Immature natural killer cell (primary cell): Measurements from ENCODE around the gene RAP1B. TPM values are rescaled to one million over a fixed set of nuclear protein-coding genes. Genes with fewer than 3 reads are reported as not detected.
"Not testable (repeated sequence)": the region's sequence is repeated elsewhere in the genome, so short reads cannot be mapped to it uniquely, and the experiment has no call there.

Experiments used
- DNase-seq, 3 donors: peaks; one replicate each; pipeline ENCODE4 v3.0.0; 2022; ENCODE audit warnings: mixed read lengths in 1 of 3
- H3K27ac Mint-ChIP-seq, 6 donors: one replicate each; pipeline ENCODE4 v1.8.0; 2020; ENCODE audit warnings: mixed read lengths in 6 of 6, mild to moderate bottlenecking in 5 of 6, inconsistent platforms in 4 of 6, moderate library complexity in 3 of 6
- H3K27me3 Mint-ChIP-seq, 3 donors: one replicate each; pipeline ENCODE4 v1.8.0; 2020 to 2021; ENCODE audit warnings: low read depth in 3 of 3, mild to moderate bottlenecking in 3 of 3, mixed read lengths in 3 of 3, moderate library complexity in 3 of 3, inconsistent platforms in 1 of 3
- H3K36me3 Mint-ChIP-seq, 3 donors: one replicate each; pipeline ENCODE4 v1.8.0; 2020; ENCODE audit warnings: mixed read lengths in 3 of 3, inconsistent platforms in 2 of 3, mild to moderate bottlenecking in 2 of 3
- H3K4me1 Mint-ChIP-seq, 2 donors: one replicate each; pipeline ENCODE4 v1.8.0; 2020; ENCODE audit warnings: inconsistent platforms in 2 of 2, mild to moderate bottlenecking in 2 of 2, mixed read lengths in 2 of 2, moderate library complexity in 1 of 2
- H3K4me3 Mint-ChIP-seq, 5 donors: one replicate each; pipeline ENCODE4 v1.8.0; 2020; ENCODE audit warnings: mild to moderate bottlenecking in 5 of 5, mixed read lengths in 5 of 5, inconsistent platforms in 3 of 5, moderate library complexity in 3 of 5
- H3K9me3 Mint-ChIP-seq, 6 donors: one replicate each; pipeline ENCODE4 v1.8.0; 2020; ENCODE audit warnings: mild to moderate bottlenecking in 6 of 6, mixed read lengths in 6 of 6, inconsistent platforms in 4 of 6, moderate library complexity in 3 of 6
- polyA plus RNA-seq, 3 donors: library from polyadenylated mRNA; unstranded; fragments of 300-500 nt; fragmentation: Illumina TruSeq; gene quantifications; one replicate each; pipeline ENCODE4 v1.2.3, GENCODE V29; 2021

The RAP1B gene
- polyA plus RNA-seq, 3 donors from 2014 or later: 1,248 to 1,847 (median 1,256) TPM

DNA sequence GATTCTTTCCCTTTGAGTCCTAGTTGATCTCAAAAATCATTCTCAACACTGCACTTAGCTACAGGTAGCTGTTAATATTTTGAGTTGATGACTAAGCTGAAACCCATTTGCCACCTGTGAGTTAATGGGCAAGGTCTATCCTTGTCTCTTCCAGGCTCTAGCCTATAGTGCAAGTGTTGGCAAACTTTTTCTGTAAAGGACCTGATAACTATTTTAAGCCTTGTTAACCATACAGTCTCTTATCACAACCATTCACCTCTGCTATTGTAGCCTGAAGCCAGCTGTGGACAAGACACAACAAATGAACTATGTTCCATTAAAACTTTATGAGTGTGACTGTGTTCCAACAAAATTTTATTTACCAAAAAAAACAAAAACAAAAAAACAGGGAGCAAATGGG, 19.4 kb downstream of the RAP1B start:
- Mint-ChIP-seq H3K4me3 (peak overlapping the region; percentile 36 to 85 (median 64)), H3K36me3 (peaks cover 19 to 42% (median 42%) of the 10 kb centered on the region in 3 donors), H3K9me3 (peaks cover 0 to 1% (median 0%) of the 10 kb centered on the region in 6 donors), H3K27ac (peak overlapping the region; percentile 79 to 92 (median 87)), H3K4me1 (peaks cover 95 to 98% of the 10 kb centered on the region in 2 donors), H3K27me3 (peaks cover 0 to 17% (median 3%) of the 10 kb centered on the region in 3 donors)
- no peak for DNase-seq

- Mint-ChIP-seq H3K4me3 (peak overlapping the region; percentile 36 to 85 (median 64)), H3K27ac (peak overlapping the region; percentile 79 to 92 (median 87)), H3K9me3 (peaks cover 0 to 1% (median 0%) of the 10 kb centered on the region in 6 donors), H3K27me3 (peaks cover 2 to 23% (median 3%) of the 10 kb centered on the region in 3 donors), H3K36me3 (peaks cover 14 to 38% (median 37%) of the 10 kb centered on the region in 3 donors), H3K4me1 (peaks cover 95 to 98% of the 10 kb centered on the region in 2 donors)
- DNase-seq: no peak
These were observed 19.9 kb downstream of the RAP1B start for GRCh38 chr12:68630598-68630997.

DNA sequence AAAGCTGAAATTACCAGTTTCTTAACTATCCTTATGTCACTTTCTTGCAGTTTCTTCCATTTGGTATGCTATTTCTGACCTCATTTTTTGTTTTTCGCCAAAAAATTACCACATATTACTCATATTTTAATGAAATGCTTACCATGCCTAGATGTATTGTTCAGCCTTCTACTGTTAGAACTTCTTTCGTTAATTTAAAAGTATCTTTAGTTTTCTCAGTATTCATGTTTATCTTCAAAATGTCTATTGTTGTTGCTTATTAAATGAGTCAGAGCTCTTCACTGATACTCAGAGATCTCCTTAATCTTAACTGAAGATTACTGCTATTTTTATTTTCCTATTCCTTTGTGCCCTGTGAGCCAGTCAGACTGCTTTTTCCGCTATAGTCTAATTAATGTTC, 20.5 kb downstream of the RAP1B start:
- H3K4me3 Mint-ChIP-seq: peak overlapping the region; percentile 36 to 85 (median 68)
- H3K36me3 Mint-ChIP-seq: peaks cover 10 to 35% (median 33%) of the 10 kb centered on the region in 3 donors
- H3K4me1 Mint-ChIP-seq: peaks cover 95 to 98% of the 10 kb centered on the region in 2 donors
- H3K27ac Mint-ChIP-seq: peak overlapping the region; percentile 79 to 92 (median 86)
- H3K9me3 Mint-ChIP-seq: peaks cover 0 to 1% (median 0%) of the 10 kb centered on the region in 6 donors
- no peak for DNase-seq
- H3K27me3 Mint-ChIP-seq: peaks cover 2 to 21% (median 3%) of the 10 kb centered on the region in 3 donors

- Mint-ChIP-seq H3K9me3 (no peaks in the 10 kb centered on the region), H3K4me3 (peak overlapping the region; percentile 40 to 74 (median 68)), H3K4me1 (peaks cover 94 to 98% of the 10 kb centered on the region in 2 donors), H3K36me3 (peaks cover 6 to 24% (median 21%) of the 10 kb centered on the region in 3 donors), H3K27ac (peak overlapping the region; percentile 66 to 91 (median 82)), H3K27me3 (peaks cover 1 to 21% (median 2%) of the 10 kb centered on the region in 3 donors)
- DNase-seq: peak in 1 of 3 donors; percentile 51
These were observed 21.8 kb downstream of the RAP1B start for GRCh38 chr12:68632486-68632885.

- peak overlapping the region; percentile 77 to 91 (median 84) for H3K27ac Mint-ChIP-seq
These were observed 23.2 kb downstream of the RAP1B start for GRCh38 chr12:68633614-68634558.

GRCh38 chr12:68636268-68636667, 25.6 kb downstream of the RAP1B start:
- H3K4me3 Mint-ChIP-seq: peak overlapping the region; percentile 25 to 74 (median 69)

More at GRCh38 chr12:68633614-68634558, 23.2 kb downstream of the RAP1B start:
- Mint-ChIP-seq H3K4me3 (peak overlapping the region; percentile 40 to 74 (median 68)), H3K9me3 (no peaks in the 10 kb centered on the region), H3K4me1 (peaks cover 95 to 98% of the 10 kb centered on the region in 2 donors), H3K27me3 (peaks cover 0 to 20% (median 6%) of the 10 kb centered on the region in 3 donors), H3K36me3 (peaks cover 0 to 12% (median 11%) of the 10 kb centered on the region in 3 donors)
- no peak for DNase-seq

DNA sequence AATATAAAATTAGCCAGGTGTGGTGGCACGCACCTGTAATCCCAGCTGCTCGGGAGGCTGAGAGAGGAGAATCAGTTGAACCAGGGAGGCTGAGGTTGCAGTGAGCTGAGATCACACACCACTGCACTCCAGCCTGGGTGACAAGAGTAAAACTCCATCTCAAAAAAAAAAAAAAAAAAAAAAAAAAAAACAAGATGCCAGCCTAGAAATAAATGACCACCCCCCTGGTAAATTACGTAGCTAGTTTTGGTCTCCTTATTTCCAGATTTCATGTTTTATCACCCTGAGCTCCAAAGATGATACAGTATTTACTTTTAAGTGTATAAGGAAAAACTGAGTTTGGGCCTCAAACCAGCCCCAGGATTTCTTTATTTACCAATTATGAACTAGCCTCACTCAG, 26.7 kb downstream of the RAP1B start:
- H3K4me3 Mint-ChIP-seq: peak overlapping the region; percentile 51 to 80 (median 69)
- peak overlapping the region; percentile 79 to 92 (median 90) for H3K27ac Mint-ChIP-seq
- H3K9me3 Mint-ChIP-seq, DNase-seq, H3K36me3 Mint-ChIP-seq: not testable (repeated sequence)
- peaks cover 98 to 100% of the 10 kb centered on the region in 2 donors for H3K4me1 Mint-ChIP-seq
- peaks cover 6 to 19% (median 9%) of the 10 kb centered on the region in 3 donors for H3K27me3 Mint-ChIP-seq

More at GRCh38 chr12:68636268-68636667, 25.6 kb downstream of the RAP1B start:
- Mint-ChIP-seq H3K9me3 (no peaks in the 10 kb centered on the region), H3K36me3 (peaks cover 0 to 3% (median 3%) of the 10 kb centered on the region in 3 donors), H3K27me3 (peaks cover 6 to 21% (median 6%) of the 10 kb centered on the region in 3 donors), H3K27ac (peak overlapping the region; percentile 67 to 91 (median 84)), H3K4me1 (peaks cover 96 to 98% of the 10 kb centered on the region in 2 donors)
- DNase-seq: no peak

GRCh38 chr12:68638171-68638570, 27.5 kb downstream of the RAP1B start:
- Mint-ChIP-seq H3K36me3 (peaks cover 0 to 11% (median 0%) of the 10 kb centered on the region in 3 donors), H3K27ac (peak overlapping the region; percentile 79 to 92 (median 88)), H3K4me1 (peaks cover 97 to 100% of the 10 kb centered on the region in 2 donors), H3K4me3 (peak overlapping the region; percentile 51 to 80 (median 68)), H3K9me3 (no peaks in the 10 kb centered on the region), H3K27me3 (peaks cover 6 to 15% (median 9%) of the 10 kb centered on the region in 3 donors)
- no peak for DNase-seq

GRCh38 chr12:68638721-68639395, 28.2 kb downstream of the RAP1B start:
- H3K4me1 Mint-ChIP-seq: peaks cover 95 to 100% of the 10 kb centered on the region in 2 donors
- DNase-seq: no peak
- peaks cover 6 to 11% (median 9%) of the 10 kb centered on the region in 3 donors for H3K27me3 Mint-ChIP-seq
- peaks cover 0 to 12% (median under 1%) of the 10 kb centered on the region in 3 donors for H3K36me3 Mint-ChIP-seq
- peak overlapping the region; percentile 79 to 95 (median 93) for H3K27ac Mint-ChIP-seq
- H3K4me3 Mint-ChIP-seq: peak overlapping the region; percentile 58 to 86 (median 76)
- no peaks in the 10 kb centered on the region for H3K9me3 Mint-ChIP-seq

DNA sequence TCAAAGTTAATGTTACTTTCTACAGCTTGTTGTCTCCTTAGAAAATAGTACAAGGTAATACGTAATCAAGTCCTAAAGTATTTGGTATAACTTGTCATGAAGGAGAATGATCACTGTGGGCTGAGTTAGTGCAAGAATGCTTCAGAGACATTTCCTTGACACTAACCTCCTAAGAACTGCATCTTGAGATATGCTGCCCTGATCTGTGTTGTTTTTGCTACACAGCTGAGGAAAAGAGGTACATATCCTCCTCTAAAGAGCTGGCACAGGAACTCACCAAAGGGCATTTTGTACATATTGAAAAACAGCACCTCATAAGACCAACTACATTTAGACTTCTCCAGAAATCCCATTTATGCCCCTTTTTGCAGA, 28.7 kb downstream of the RAP1B start:
- H3K27ac Mint-ChIP-seq: peak overlapping the region; percentile 79 to 95 (median 93)
- H3K27me3 Mint-ChIP-seq: peaks cover 6 to 11% (median 9%) of the 10 kb centered on the region in 3 donors
- peaks cover 0 to 15% (median 3%) of the 10 kb centered on the region in 3 donors for H3K36me3 Mint-ChIP-seq
- H3K9me3 Mint-ChIP-seq: no peaks in the 10 kb centered on the region
- H3K4me1 Mint-ChIP-seq: peaks cover 95 to 100% of the 10 kb centered on the region in 2 donors
- H3K4me3 Mint-ChIP-seq: peak overlapping the region; percentile 58 to 86 (median 76)
- no peak for DNase-seq

- H3K36me3 Mint-ChIP-seq: peaks cover 0 to 15% (median 3%) of the 10 kb centered on the region in 3 donors
- peaks cover 4 to 7% (median 6%) of the 10 kb centered on the region in 3 donors for H3K27me3 Mint-ChIP-seq
- peak overlapping the region; percentile 58 to 86 (median 76) for H3K4me3 Mint-ChIP-seq
- peak overlapping the region; percentile 79 to 94 (median 92) for H3K27ac Mint-ChIP-seq
- H3K4me1 Mint-ChIP-seq: peaks cover 94 to 97% of the 10 kb centered on the region in 2 donors
- H3K9me3 Mint-ChIP-seq: no peaks in the 10 kb centered on the region
- DNase-seq: peak; percentile 54 to 63 (median 59)
These were observed 30.4 kb downstream of the RAP1B start for GRCh38 chr12:68641138-68641537.

- Mint-ChIP-seq H3K4me3 (peak overlapping the region; percentile 51 to 71 (median 67)), H3K4me1 (peaks cover 88 to 97% of the 10 kb centered on the region in 2 donors), H3K36me3 (peaks cover 7 to 19% (median 12%) of the 10 kb centered on the region in 3 donors), H3K27me3 (peaks cover 0 to 5% (median 4%) of the 10 kb centered on the region in 3 donors), H3K27ac (peak overlapping the region; percentile 79 to 92 (median 88)), H3K9me3 (no peaks in the 10 kb centered on the region)
- DNase-seq: no peak
These were observed 35.8 kb downstream of the RAP1B start for GRCh38 chr12:68646484-68646883.

DNA sequence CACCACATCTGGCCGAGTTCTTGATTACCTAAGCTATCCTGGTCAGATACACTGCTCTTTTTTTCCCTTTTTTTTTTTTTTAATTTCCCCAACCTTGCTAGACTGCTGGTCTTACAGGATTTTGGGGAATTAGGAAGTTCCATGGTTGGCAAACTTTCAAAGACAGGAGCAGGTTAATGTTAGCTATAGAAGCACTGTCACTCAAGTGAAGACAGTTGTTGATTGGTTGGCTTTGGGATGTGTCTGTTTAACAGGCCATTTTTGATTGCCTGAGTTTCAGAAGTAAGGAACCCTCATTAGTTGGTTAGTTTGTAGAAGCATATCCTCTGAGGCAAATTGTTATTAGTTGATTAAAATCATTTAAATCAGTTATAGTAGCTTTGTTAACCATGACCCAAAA, 36.8 kb downstream of the RAP1B start:
- H3K9me3 Mint-ChIP-seq: no peaks in the 10 kb centered on the region
- H3K4me3 Mint-ChIP-seq: peak overlapping the region; percentile 41 to 70 (median 56)
- H3K36me3 Mint-ChIP-seq: peaks cover 11 to 20% (median 12%) of the 10 kb centered on the region in 3 donors
- peaks cover 83 to 92% of the 10 kb centered on the region in 2 donors for H3K4me1 Mint-ChIP-seq
- peak overlapping the region; percentile 79 to 94 (median 84) for H3K27ac Mint-ChIP-seq
- no peak for DNase-seq
- H3K27me3 Mint-ChIP-seq: peaks cover 0 to 4% (median 1%) of the 10 kb centered on the region in 3 donors
